ENCODE data around the gene TLE2.

DNA sequence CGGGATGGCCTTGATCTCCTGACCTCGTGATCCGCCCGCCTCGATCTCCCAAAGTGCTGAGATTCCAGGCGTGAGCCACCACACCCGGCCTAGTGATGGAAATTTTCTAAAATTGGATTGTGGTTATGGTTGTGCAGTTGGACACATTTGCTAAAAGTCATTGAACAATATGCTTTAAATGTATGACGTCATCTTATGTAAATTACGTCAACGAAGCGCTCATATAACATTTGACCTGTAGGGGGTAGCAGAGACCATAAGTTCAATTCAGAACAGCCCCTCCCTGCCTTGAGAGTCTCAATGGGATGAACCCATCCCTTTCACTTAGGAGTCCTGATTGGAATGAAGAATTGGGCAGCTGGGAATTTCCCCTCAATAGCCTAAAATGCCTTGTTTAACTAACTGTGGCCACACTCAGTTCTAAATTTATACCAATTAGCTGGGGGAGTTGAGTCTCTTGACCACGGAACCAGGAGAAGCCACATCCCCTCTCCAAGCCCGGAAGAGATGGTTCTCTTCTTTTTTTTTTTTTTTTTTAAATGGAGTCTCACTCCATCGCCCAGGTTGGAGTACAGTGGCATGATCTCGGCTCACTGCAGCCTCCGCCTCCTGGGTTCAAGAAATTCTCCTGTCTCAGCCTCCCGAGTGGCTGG is 66.9 kb downstream of the TLE2 start:
- TF ChIP-seq RAD21 (IDR thresholded peaks at IDR 0.05; ENCODE audit: low read depth) = peak; percentile 92
- TF ChIP-seq SRF (IDR thresholded peaks at IDR 0.05; ENCODE audit: low read depth) = no peak
- no peak for TF ChIP-seq EGR1 (IDR thresholded peaks at IDR 0.05; ENCODE audit: low read depth)

Data from HCT116 (cell line).